Liver (tissue), 9 donors: ENCODE results near the gene CDK16. TPM values are rescaled to one million over a fixed set of nuclear protein-coding genes. Genes with fewer than 3 reads are reported as not detected.
A peak's percentile ranks its signal among the peaks of the same experiment; 100 is the strongest.

ENCODE experiments used
- DNase-seq: peaks from one replicate; pipeline ENCODE4 v3.0.0-alpha.2; 2017; ENCODE audit warnings: low spot score
- H3K27ac ChIP-seq, 2 donors: one replicate each; pipeline ENCODE4 v1.7.0; 2013; ENCODE audit warnings: inconsistent platforms in 2 of 2, low read length in 2 of 2, control low read depth in 1 of 2, low read depth in 1 of 2, mild to moderate bottlenecking in 1 of 2
- H3K27me3 ChIP-seq, 4 donors: one replicate each; pipeline versions ENCODE4 v1.6.1 to v1.7.0; 2013; ENCODE audit warnings: low read length in 3 of 4, inconsistent platforms in 1 of 4, mild to moderate bottlenecking in 1 of 4, moderate library complexity in 1 of 4; ENCODE audit not compliant: control insufficient read depth in 4 of 4, insufficient read depth in 4 of 4
- H3K36me3 ChIP-seq, 4 donors: one replicate each; pipeline versions ENCODE4 v1.6.1 to v1.7.0; 2013; ENCODE audit warnings: low read length in 3 of 4, mild to moderate bottlenecking in 3 of 4, low read depth in 1 of 4, moderate library complexity in 1 of 4; ENCODE audit not compliant: control insufficient read depth in 4 of 4, insufficient read depth in 3 of 4
- H3K4me1 ChIP-seq, 4 donors: one replicate each; pipeline versions ENCODE4 v1.6.1 to v1.7.0; 2013; ENCODE audit warnings: low read length in 3 of 4, mild to moderate bottlenecking in 3 of 4, moderate library complexity in 1 of 4; ENCODE audit not compliant: control insufficient read depth in 4 of 4, insufficient read depth in 4 of 4
- H3K4me3 ChIP-seq, 3 donors: one replicate each; pipeline versions ENCODE4 v1.6.1 to v1.7.0; 2013; ENCODE audit warnings: low read length in 3 of 3, control low read depth in 1 of 3, low read depth in 1 of 3, mild to moderate bottlenecking in 1 of 3
- H3K9ac ChIP-seq, 2 donors: one replicate each; pipeline ENCODE4 v1.7.0; 2013; ENCODE audit warnings: low read length in 2 of 2, mild to moderate bottlenecking in 2 of 2, moderate library complexity in 2 of 2, control low read depth in 1 of 2, low read depth in 1 of 2
- H3K9me3 ChIP-seq, 4 donors: one replicate each; pipeline versions ENCODE4 v1.6.1 to v1.7.0; 2013; ENCODE audit warnings: low read length in 3 of 4; ENCODE audit not compliant: control insufficient read depth in 4 of 4
- ATF3 ChIP-seq: IDR thresholded peaks from 2 replicates; pipeline ENCODE4 v1.6.1; 2016; ENCODE audit warnings: antibody characterized with exemption
- EGR1 ChIP-seq, 2 donors: IDR thresholded peaks; 2 replicates each; pipeline ENCODE4 v1.6.1; 2016 to 2018; ENCODE audit warnings: antibody characterized with exemption in 2 of 2, low read depth in 2 of 2
- GABPA ChIP-seq, 2 donors: IDR thresholded peaks in 1 of 2; conservative IDR thresholded peaks in 1 of 2; 2 replicates each; pipeline ENCODE4 v1.6.1; 2016; ENCODE audit warnings: antibody characterized with exemption in 2 of 2, mild to moderate bottlenecking in 1 of 2, moderate library complexity in 1 of 2
- HNF4A ChIP-seq, 2 donors: conservative IDR thresholded peaks; 2 replicates each; pipeline ENCODE4 v1.6.1; 2016; ENCODE audit warnings: antibody characterized with exemption in 2 of 2, mild to moderate bottlenecking in 2 of 2
- JUND ChIP-seq, 2 donors: IDR thresholded peaks; 2 replicates each; pipeline ENCODE4 v1.6.1; 2016; ENCODE audit warnings: antibody characterized with exemption in 2 of 2
- RAD21 ChIP-seq, 2 donors: IDR thresholded peaks; 2 replicates each; pipeline ENCODE4 v1.6.1; 2016; ENCODE audit warnings: antibody characterized with exemption in 2 of 2, mild to moderate bottlenecking in 2 of 2
- RXRA ChIP-seq, 2 donors: IDR thresholded peaks; 2 replicates each; pipeline ENCODE4 v1.6.1; 2017 to 2018; ENCODE audit warnings: antibody characterized with exemption in 2 of 2, mild to moderate bottlenecking in 1 of 2
- YY1 ChIP-seq: IDR thresholded peaks from 2 replicates; pipeline ENCODE4 v1.6.1; 2016; ENCODE audit warnings: antibody characterized with exemption, mild to moderate bottlenecking
- WGBS: extraction: QIAGEN DNeasy Blood & Tissue Kit; methylation state at CpG from one replicate; pipeline ENCODE4 v1.1.7; 2013; 5-methylcytosine and 5-hydroxymethylcytosine counted together
- polyA plus RNA-seq, 2 donors: library from polyadenylated mRNA; stranded (reverse) in 1 of 2; unstranded in 1 of 2; fragments of 200-250 nt in 1 of 2; fragments of >200 nt in 1 of 2; fragmentation: Nextera tagmentation in 1 of 2; extraction: Ambion mirVana in 1 of 2; gene quantifications; one replicate each; pipeline versions ENCODE4 v1.2.1 to v1.2.3, GENCODE V29; 2013 to 2015
- total RNA-seq, 2 donors: library from RNA; depleted of rRNA; stranded (reverse); fragments of >200 nt; gene quantifications; one replicate each; pipeline ENCODE4 v1.2.3, GENCODE V29; 2014
- TF ChIP-seq, protein P1 (sequence below): IDR thresholded peaks from 2 replicates; pipeline ENCODE4 v1.6.1; 2016; ENCODE audit warnings: antibody characterized with exemption, mild to moderate bottlenecking
- donor health status: healthy.
- donor health status: healthy.
- donor health status: healthy.
- donor health status: healthy.
- donor health status: healthy.

CDK16 gene
- total and polyA plus RNA-seq, 4 donors = 10.8 to 31.1 (median 19.9) TPM

DNA sequence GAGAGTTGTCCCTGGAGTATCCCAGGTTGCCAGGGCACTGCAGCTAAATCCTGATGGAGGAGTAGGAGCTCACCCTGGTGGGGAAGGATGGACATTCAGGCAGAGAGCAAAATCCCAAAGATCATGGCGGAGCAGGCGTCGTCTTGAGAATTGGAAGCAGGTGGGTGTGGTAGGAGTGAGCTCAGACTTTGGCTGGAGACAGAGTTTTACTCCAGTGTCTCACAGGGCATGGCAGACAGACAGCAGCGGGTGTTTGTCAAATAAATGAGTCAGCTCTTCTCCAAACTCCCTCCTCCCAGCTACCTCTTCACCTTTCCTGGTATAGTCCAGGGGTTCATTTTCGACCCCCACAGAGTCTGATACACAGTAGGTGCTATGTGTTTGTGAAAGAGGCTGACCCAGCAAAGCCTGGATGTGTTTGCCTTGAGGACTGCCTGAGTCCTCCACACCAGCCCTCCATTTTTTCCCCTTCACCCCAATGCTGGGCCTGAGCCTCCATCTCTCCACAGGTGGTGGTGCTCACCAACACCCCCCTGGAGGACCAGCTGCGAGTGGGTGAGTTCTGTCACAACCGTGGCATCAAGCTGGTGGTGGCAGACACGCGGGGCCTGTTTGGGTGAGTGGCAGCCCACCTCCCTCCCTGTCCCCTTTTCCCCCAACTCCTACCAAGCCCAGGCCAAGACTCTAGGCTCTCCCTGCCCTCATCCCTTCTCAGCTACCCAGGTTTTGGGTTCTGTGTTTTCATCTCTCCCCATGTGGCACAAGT, 17.9 kb upstream of the CDK16 start:
- peaks cover 8 to 20% (median 12%) of the 10 kb centered on the region in 4 donors for H3K4me1 ChIP-seq
- H3K36me3 ChIP-seq = peaks cover 9 to 72% (median 49%) of the 10 kb centered on the region in 4 donors
- no peaks in the 10 kb centered on the region for H3K27me3 ChIP-seq
- TF ChIP-seq HNF4A (conservative IDR thresholded peaks at IDR 0.05) (peak in 1 of 2 donors; percentile 42), RAD21 (IDR thresholded peaks at IDR 0.05) (peak in 1 of 2 donors; percentile 39), RXRA (IDR thresholded peaks at IDR 0.05) (peak in 1 of 2 donors; percentile 36), GABPA (IDR thresholded peaks at IDR 0.05 in 1 of 2, conservative IDR thresholded peaks at IDR 0.05 in 1 of 2) (no peak)
- H3K9ac ChIP-seq = no peak overlapping the region
- 79% methylated on average over 9 of the region's 9 CpGs for WGBS
- no peaks in the 10 kb centered on the region for H3K9me3 ChIP-seq
- DNase-seq = no peak
- no peak overlapping the region for H3K4me3 ChIP-seq
- H3K27ac ChIP-seq = peak overlapping the region in 1 of 2 donors; percentile 33

GRCh38 chrX:47201345-47201944, 17.0 kb upstream of the CDK16 start:
- Histone ChIP-seq H3K9me3 (no peaks in the 10 kb centered on the region), H3K4me1 (peaks cover under 1 to 12% (median 5%) of the 10 kb centered on the region in 4 donors), H3K27ac (peak overlapping the region in 1 of 2 donors; percentile 33), H3K4me3 (no peak overlapping the region), H3K27me3 (no peaks in the 10 kb centered on the region), H3K36me3 (peaks cover 9 to 80% (median 53%) of the 10 kb centered on the region in 4 donors), H3K9ac (no peak overlapping the region)
- WGBS = 62% methylated on average over 9 of the region's 9 CpGs
- TF ChIP-seq, protein P1, sequence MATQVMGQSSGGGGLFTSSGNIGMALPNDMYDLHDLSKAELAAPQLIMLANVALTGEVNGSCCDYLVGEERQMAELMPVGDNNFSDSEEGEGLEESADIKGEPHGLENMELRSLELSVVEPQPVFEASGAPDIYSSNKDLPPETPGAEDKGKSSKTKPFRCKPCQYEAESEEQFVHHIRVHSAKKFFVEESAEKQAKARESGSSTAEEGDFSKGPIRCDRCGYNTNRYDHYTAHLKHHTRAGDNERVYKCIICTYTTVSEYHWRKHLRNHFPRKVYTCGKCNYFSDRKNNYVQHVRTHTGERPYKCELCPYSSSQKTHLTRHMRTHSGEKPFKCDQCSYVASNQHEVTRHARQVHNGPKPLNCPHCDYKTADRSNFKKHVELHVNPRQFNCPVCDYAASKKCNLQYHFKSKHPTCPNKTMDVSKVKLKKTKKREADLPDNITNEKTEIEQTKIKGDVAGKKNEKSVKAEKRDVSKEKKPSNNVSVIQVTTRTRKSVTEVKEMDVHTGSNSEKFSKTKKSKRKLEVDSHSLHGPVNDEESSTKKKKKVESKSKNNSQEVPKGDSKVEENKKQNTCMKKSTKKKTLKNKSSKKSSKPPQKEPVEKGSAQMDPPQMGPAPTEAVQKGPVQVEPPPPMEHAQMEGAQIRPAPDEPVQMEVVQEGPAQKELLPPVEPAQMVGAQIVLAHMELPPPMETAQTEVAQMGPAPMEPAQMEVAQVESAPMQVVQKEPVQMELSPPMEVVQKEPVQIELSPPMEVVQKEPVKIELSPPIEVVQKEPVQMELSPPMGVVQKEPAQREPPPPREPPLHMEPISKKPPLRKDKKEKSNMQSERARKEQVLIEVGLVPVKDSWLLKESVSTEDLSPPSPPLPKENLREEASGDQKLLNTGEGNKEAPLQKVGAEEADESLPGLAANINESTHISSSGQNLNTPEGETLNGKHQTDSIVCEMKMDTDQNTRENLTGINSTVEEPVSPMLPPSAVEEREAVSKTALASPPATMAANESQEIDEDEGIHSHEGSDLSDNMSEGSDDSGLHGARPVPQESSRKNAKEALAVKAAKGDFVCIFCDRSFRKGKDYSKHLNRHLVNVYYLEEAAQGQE = no peak
- TF ChIP-seq HNF4A (conservative IDR thresholded peaks at IDR 0.05) = peak in 1 of 2 donors; percentile 13
- no peak for DNase-seq

- H3K27me3 ChIP-seq = no peaks in the 10 kb centered on the region
- DNase-seq = no peak
- TF ChIP-seq ATF3 = no peak
- no peak for TF ChIP-seq JUND (IDR thresholded peaks at IDR 0.05)
- no peak for TF ChIP-seq EGR1 (IDR thresholded peaks at IDR 0.05; ENCODE audit: low read depth in 2 of 2)
- TF ChIP-seq YY1 = no peak
- TF ChIP-seq GABPA (IDR thresholded peaks at IDR 0.05 in 1 of 2, conservative IDR thresholded peaks at IDR 0.05 in 1 of 2) = no peak
- peaks cover 9 to 89% (median 57%) of the 10 kb centered on the region in 4 donors for H3K36me3 ChIP-seq
- no peak overlapping the region for H3K27ac ChIP-seq
- H3K4me1 ChIP-seq = peaks cover 0 to 4% (median 0%) of the 10 kb centered on the region in 4 donors
- no peak overlapping the region for H3K9ac ChIP-seq
- 95% methylated on average over 11 of the region's 11 CpGs for WGBS
- no peaks in the 10 kb centered on the region for H3K9me3 ChIP-seq
- no peak overlapping the region for H3K4me3 ChIP-seq
Measured at GRCh38 chrX:47202316-47202715, 16.2 kb upstream of the CDK16 start.
